ENCODE results near the gene ADISSP.

ADISSP gene

DNA sequence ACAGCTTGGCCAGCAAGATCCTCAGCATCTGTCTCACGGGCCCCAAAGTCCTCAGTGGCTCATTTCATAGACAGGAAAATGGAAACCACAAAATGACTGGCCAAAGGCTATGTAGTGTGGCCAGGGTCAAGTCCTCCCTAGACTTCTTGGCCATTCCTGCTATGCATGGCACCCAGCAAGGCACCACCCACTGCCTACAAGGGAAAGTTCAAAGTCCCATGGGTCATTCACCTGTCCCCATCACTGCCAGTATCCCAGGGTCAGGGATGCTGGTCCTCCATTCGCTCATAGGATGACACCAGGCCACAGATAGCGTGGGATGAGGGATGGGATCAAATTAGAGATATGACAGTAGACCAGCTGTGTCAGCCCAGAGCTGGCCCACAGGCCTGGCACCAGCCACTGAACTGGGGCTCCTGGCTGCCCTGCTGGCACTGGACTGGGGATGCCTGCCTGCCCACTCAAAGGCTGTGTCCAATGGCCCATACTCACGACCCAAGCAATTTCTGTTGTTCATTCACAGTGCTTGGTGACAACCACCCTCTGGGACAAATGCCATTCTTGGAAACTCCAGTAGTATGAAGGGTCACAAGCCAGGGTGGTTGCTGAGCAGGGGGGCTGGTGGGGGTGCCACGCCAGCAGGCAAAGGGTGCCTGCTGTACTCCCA lies 11.6 kb downstream of the ADISSP start:
- TF ChIP-seq, protein P1, sequence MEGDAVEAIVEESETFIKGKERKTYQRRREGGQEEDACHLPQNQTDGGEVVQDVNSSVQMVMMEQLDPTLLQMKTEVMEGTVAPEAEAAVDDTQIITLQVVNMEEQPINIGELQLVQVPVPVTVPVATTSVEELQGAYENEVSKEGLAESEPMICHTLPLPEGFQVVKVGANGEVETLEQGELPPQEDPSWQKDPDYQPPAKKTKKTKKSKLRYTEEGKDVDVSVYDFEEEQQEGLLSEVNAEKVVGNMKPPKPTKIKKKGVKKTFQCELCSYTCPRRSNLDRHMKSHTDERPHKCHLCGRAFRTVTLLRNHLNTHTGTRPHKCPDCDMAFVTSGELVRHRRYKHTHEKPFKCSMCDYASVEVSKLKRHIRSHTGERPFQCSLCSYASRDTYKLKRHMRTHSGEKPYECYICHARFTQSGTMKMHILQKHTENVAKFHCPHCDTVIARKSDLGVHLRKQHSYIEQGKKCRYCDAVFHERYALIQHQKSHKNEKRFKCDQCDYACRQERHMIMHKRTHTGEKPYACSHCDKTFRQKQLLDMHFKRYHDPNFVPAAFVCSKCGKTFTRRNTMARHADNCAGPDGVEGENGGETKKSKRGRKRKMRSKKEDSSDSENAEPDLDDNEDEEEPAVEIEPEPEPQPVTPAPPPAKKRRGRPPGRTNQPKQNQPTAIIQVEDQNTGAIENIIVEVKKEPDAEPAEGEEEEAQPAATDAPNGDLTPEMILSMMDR (IDR thresholded peaks at IDR 0.05; ENCODE audit: borderline replicate concordance, control extremely low read depth, extremely low read depth, insufficient read depth, missing control alignments) = no peak
- in situ Hi-C loops (cut with MboI; ENCODE audit: low sequenced_read_pairs, unreplicated experiment) = no loop called here
- no peak for DNase-seq (ENCODE audit: low spot score)

DNA sequence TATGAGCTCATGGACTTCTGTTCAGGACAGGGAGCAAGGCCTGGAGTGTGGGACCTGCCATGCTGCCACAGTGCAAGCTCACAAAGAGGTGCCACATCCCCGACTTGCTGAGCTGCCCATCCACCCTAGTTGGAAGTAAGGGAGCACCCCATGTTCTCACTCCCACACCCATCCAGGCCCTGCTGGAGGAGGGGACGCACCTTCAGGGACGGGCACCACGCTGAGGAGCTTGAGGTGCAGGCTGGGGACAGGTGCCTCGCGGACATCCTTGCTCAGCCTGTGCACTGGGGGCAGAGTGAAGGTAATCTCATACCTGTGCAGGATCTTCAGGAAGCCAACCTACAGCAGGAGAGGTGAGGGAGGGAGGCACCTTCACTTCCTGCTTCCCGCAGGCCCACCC lies 12.3 kb downstream of the ADISSP start:
- TF ChIP-seq, protein P1 (IDR thresholded peaks at IDR 0.05; ENCODE audit: borderline replicate concordance, control extremely low read depth, extremely low read depth, insufficient read depth, missing control alignments) = no peak
- in situ Hi-C loops (cut with MboI; ENCODE audit: low sequenced_read_pairs, unreplicated experiment) = no loop called here
- DNase-seq (ENCODE audit: low spot score) = no peak

DNA sequence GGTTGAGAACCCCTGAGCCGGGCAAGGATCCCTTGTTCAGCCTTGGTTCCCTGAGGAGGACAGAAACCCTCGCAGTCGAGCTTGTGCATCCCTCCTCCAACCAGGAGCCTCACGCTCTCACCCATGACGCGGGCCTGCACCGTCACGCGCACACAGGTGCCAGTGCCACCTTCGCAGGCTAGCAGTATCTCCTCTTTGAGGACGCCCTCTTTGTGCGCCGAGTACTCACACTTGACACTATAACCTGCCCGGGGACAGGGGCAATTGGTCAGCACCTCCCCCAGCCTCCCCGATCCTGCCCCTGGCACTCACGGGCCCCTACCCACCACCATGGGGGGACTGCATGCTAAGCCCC lies 13.3 kb downstream of the ADISSP start:
- in situ Hi-C loops (cut with MboI; ENCODE audit: low sequenced_read_pairs, unreplicated experiment) = no loop called here
- no peak for DNase-seq (ENCODE audit: low spot score)
- TF ChIP-seq, protein P1 (IDR thresholded peaks at IDR 0.05; ENCODE audit: borderline replicate concordance, control extremely low read depth, extremely low read depth, insufficient read depth, missing control alignments) = no peak

DNA sequence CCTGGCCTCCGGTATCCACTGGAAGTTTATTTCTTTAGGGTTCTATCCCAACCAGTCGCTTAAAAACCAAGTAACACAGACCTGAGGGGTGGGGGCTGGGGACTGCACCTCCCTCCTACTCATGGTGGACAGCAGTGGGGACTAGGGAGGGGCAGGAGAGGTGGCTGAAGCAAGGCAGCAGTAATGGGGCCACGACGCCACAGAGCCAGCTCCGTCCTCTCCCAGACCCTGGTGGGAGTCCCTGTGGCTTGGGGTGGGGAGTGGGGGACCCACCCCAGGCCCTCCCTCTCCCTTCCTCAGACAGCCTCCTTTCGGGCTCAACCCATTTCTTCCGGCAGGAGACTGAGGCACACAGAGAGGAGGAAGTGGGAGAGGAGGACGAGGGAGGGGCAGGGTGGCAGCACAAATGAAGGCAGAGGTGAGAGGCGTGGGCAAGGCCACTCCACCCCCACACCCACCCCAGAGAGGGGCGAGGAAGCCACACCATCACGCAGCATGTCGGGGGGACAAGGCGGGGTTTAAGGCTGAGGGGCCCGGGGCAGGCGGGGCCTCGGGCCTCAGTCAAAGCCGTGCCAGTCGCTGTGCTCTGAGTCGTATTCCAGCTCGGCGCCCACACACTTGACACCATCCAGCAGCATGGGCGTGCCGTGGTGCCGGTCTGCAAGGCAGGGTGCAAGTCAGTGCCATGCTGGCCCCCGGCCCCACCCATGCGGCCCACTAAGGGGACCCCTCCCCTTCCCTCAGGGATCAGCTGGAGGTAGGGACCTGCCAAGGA lies 13.9 kb downstream of the ADISSP start:
- in situ Hi-C loops (cut with MboI; ENCODE audit: low sequenced_read_pairs, unreplicated experiment) = no loop called here
- TF ChIP-seq, protein P1 (IDR thresholded peaks at IDR 0.05; ENCODE audit: borderline replicate concordance, control extremely low read depth, extremely low read depth, insufficient read depth, missing control alignments) = no peak
- no peak for DNase-seq (ENCODE audit: low spot score)

DNA sequence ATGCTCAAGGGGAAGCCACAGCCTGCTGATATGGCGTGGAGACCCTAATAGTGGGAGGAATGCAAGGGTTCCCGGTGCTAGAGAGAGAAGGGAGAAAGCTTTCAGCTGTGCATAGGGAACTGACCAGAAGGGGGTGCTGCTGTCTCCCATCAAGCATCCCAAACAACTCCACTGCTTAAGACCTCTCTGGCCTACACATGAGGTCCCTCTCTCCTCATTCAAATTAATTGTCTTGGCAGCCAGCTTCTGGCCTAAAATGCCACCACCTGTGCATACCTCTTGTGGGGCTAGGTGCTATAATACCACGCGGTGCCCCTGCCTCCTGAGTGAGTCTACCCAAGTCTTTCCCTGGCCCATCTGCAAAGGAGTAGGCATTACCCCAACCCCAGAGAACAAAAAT lies 14.5 kb downstream of the ADISSP start:
- DNase-seq (ENCODE audit: low spot score) = peak; percentile 86

DNA sequence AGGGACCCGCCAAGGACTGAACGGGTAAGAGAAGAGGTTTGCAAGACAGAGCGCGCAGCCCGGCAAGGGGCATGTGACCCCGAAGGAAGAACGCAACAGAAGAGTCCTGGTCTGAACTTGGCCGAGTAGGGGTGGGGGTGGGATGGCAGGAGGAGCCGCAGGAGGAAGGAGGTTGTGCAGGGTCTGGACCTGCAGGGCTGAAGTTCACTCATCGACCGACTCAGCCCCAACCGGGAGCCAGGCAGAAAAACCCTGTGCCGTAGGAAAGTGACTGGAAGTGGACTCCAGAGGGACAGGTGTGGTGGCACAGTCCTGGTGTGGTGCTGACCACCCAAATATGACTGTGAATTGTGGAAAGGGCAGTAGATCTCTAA lies 15.2 kb downstream of the ADISSP start:
- TF ChIP-seq, protein P1 (IDR thresholded peaks at IDR 0.05; ENCODE audit: borderline replicate concordance, control extremely low read depth, extremely low read depth, insufficient read depth, missing control alignments) = no peak
- DNase-seq (ENCODE audit: low spot score) = no peak
- in situ Hi-C loops (cut with MboI; ENCODE audit: low sequenced_read_pairs, unreplicated experiment) = no loop called here

More for the DNA sequence above, 14.5 kb downstream of the ADISSP start:
- TF ChIP-seq, protein P1 (IDR thresholded peaks at IDR 0.05; ENCODE audit: borderline replicate concordance, control extremely low read depth, extremely low read depth, insufficient read depth, missing control alignments) = peak; percentile 72
- in situ Hi-C loops (cut with MboI; ENCODE audit: low sequenced_read_pairs, unreplicated experiment) = no loop called here
